Upper lobe of left lung (tissue), 4 donors: ENCODE results near the gene CUX1.

Source experiments
- POLR2A ChIP-seq, 4 donors: fragments of 450-650 bp; IDR thresholded peaks; one replicate each; pipeline ENCODE4 v1.5.1; 2016 to 2017; ENCODE audit warnings: antibody characterized with exemption in 4 of 4, mild to moderate bottlenecking in 2 of 4
- TF ChIP-seq, protein P1 (sequence below), 6 experiments: fragments of 450-650 bp in 4 of 6; fragments of 200-600 bp in 2 of 6; sonication (generic) in 2 of 6; IDR thresholded peaks; one replicate each; pipeline ENCODE4 v1.5.1; 2016 to 2019; ENCODE audit warnings: antibody characterized with exemption in 6 of 6

- TF ChIP-seq, protein P1, sequence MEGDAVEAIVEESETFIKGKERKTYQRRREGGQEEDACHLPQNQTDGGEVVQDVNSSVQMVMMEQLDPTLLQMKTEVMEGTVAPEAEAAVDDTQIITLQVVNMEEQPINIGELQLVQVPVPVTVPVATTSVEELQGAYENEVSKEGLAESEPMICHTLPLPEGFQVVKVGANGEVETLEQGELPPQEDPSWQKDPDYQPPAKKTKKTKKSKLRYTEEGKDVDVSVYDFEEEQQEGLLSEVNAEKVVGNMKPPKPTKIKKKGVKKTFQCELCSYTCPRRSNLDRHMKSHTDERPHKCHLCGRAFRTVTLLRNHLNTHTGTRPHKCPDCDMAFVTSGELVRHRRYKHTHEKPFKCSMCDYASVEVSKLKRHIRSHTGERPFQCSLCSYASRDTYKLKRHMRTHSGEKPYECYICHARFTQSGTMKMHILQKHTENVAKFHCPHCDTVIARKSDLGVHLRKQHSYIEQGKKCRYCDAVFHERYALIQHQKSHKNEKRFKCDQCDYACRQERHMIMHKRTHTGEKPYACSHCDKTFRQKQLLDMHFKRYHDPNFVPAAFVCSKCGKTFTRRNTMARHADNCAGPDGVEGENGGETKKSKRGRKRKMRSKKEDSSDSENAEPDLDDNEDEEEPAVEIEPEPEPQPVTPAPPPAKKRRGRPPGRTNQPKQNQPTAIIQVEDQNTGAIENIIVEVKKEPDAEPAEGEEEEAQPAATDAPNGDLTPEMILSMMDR (IDR thresholded peaks at IDR 0.05), result no peak
- no peak for TF ChIP-seq POLR2A (IDR thresholded peaks at IDR 0.05)
Measured at GRCh38 chr7:102253066-102253972, 435.9 kb downstream of the CUX1 start.
